A673 (cell line): Measurements from ENCODE around the gene SNF8.

Experiments used
- EZH2 ChIP-seq: fragments of 200-600 bp; sonication (generic); IDR thresholded peaks from 2 replicates; pipeline ENCODE4 v1.6.1; 2017; ENCODE audit warnings: borderline replicate concordance, low read depth, mild to moderate bottlenecking, mixed read lengths, antibody characterized with exemption, low read length; ENCODE audit not compliant: poor library complexity, severe bottlenecking
- TF ChIP-seq, protein P1 (sequence below): fragments of 300-800, 200-600 bp; sonication (generic); conservative IDR thresholded peaks from 2 replicates; pipeline ENCODE4 v1.5.1; 2017; ENCODE audit warnings: low read depth, mild to moderate bottlenecking, antibody characterized with exemption, low read length, moderate library complexity, mixed read lengths

DNA sequence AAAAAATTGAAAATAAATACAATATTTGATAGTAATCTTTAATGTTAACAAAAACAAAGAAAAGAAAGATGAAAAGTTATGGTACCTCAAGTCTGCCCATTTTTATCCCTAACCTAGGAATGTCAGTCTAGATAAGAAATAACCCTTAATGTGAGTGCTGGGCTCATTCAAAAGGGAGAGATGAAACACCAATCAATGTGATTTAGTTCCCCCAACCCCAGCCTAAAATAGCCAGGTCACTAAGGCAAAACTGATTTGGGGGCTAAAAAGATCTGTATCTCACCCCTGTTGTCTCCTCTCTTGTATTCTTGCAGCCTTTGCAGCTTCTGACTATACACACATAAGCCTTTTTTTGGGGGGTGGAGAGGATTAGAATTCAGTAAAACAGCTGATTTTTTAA, 49.3 kb upstream of the SNF8 start:
- TF ChIP-seq, protein P1, sequence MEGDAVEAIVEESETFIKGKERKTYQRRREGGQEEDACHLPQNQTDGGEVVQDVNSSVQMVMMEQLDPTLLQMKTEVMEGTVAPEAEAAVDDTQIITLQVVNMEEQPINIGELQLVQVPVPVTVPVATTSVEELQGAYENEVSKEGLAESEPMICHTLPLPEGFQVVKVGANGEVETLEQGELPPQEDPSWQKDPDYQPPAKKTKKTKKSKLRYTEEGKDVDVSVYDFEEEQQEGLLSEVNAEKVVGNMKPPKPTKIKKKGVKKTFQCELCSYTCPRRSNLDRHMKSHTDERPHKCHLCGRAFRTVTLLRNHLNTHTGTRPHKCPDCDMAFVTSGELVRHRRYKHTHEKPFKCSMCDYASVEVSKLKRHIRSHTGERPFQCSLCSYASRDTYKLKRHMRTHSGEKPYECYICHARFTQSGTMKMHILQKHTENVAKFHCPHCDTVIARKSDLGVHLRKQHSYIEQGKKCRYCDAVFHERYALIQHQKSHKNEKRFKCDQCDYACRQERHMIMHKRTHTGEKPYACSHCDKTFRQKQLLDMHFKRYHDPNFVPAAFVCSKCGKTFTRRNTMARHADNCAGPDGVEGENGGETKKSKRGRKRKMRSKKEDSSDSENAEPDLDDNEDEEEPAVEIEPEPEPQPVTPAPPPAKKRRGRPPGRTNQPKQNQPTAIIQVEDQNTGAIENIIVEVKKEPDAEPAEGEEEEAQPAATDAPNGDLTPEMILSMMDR = no peak
- no peak for TF ChIP-seq EZH2
